HepG2 (cell line): Measurements from ENCODE around the gene RPL41. TPM values are rescaled to one million over a fixed set of nuclear protein-coding genes. Genes with fewer than 3 reads are reported as not detected.

Experiments
- CHD4 ChIP-seq: fragments of 200-600 bp; sonication (generic); IDR thresholded peaks from 2 replicates; pipeline ENCODE4 v1.7.0; 2017; ENCODE audit warnings: mild to moderate bottlenecking, low read length, borderline replicate concordance
- HES4 ChIP-seq: sonication (generic); formaldehyde crosslinking; IDR thresholded peaks from 2 replicates; pipeline ENCODE4 v1.9.0; 2021; ENCODE audit warnings: mild to moderate bottlenecking, missing genetic modification reagents, borderline replicate concordance
- HOXA3 ChIP-seq: sonication (generic); formaldehyde crosslinking; IDR thresholded peaks from 2 replicates; pipeline ENCODE4 v1.5.0; 2020; ENCODE audit warnings: missing genetic modification reagents
- IKZF4 ChIP-seq: sonication (generic); formaldehyde crosslinking; IDR thresholded peaks from 2 replicates; pipeline ENCODE4 v1.5.1; 2020; ENCODE audit warnings: borderline replicate concordance, mild to moderate bottlenecking, low read depth, missing genetic modification reagents; ENCODE audit errors: not compliant biosample characterization
- MTA1 ChIP-seq: sonication (generic); formaldehyde crosslinking; IDR thresholded peaks from 2 replicates; pipeline ENCODE4 v1.4.0; 2020; ENCODE audit warnings: missing genetic modification reagents, mild to moderate bottlenecking, borderline replicate concordance
- NR2F2 ChIP-seq: IDR thresholded peaks from 2 replicates; pipeline ENCODE4 v1.6.1; 2012; ENCODE audit warnings: low read depth, inconsistent platforms, borderline replicate concordance
- POLR2A ChIP-seq, 2 experiments: IDR thresholded peaks; 2 replicates each; pipeline ENCODE4 v1.6.1; 2011; ENCODE audit warnings: low read depth in 2 of 2, low read length in 2 of 2, mild to moderate bottlenecking in 1 of 2, moderate library complexity in 1 of 2; ENCODE audit not compliant: insufficient read depth in 1 of 2
- SOX5 ChIP-seq: IDR thresholded peaks from 2 replicates; pipeline ENCODE4 v1.6.1; 2016; ENCODE audit warnings: borderline replicate concordance
- SP2 ChIP-seq: sonication (generic); formaldehyde crosslinking; IDR thresholded peaks from 2 replicates; pipeline ENCODE4 v1.5.1; 2020; ENCODE audit warnings: mild to moderate bottlenecking, missing genetic modification reagents
- TP53 ChIP-seq: sonication (generic); formaldehyde crosslinking; conservative IDR thresholded peaks from 2 replicates; pipeline ENCODE4 v1.4.0; 2020; ENCODE audit warnings: missing genetic modification reagents
- ZIK1 ChIP-seq: sonication (generic); formaldehyde crosslinking; IDR thresholded peaks from 2 replicates; pipeline ENCODE4 v1.5.0; 2020; ENCODE audit warnings: mild to moderate bottlenecking, low read depth, missing genetic modification reagents, borderline replicate concordance
- ZMAT3 ChIP-seq: sonication (generic); formaldehyde crosslinking; conservative IDR thresholded peaks from 2 replicates; pipeline ENCODE4 v1.7.0; 2021; ENCODE audit warnings: missing genetic modification reagents
- ZNF33B ChIP-seq: sonication (generic); formaldehyde crosslinking; IDR thresholded peaks from 2 replicates; pipeline ENCODE4 v1.5.1; 2020; ENCODE audit warnings: mild to moderate bottlenecking, missing genetic modification reagents
- ZNF354B ChIP-seq: sonication (generic); formaldehyde crosslinking; IDR thresholded peaks from 2 replicates; pipeline ENCODE4 v1.8.0; 2022; ENCODE audit warnings: mild to moderate bottlenecking, missing genetic modification reagents
- ZNF432 ChIP-seq: sonication (generic); formaldehyde crosslinking; IDR thresholded peaks from 2 replicates; pipeline ENCODE4 v1.5.0; 2020; ENCODE audit warnings: missing genetic modification reagents, mild to moderate bottlenecking, borderline replicate concordance
- ZNF792 ChIP-seq: IDR thresholded peaks from 2 replicates; pipeline ENCODE4 v1.6.1; 2016
- polyA plus RNA-seq, 8 experiments: library from polyadenylated mRNA; depleted of rRNA in 3 of 8; stranded (reverse) in 7 of 8; unstranded in 1 of 8; fragments of >200 nt; fragmentation: Illumina TruSeq in 4 of 8; extraction: Trizol in 4 of 8; gene quantifications; 2 replicates each; pipeline versions ENCODE4 v1.2.1 to v1.2.3, GENCODE V29; 2011 to 2016; ENCODE audit warnings: low read depth in 4 of 8, missing spikeins in 1 of 8, mixed read lengths in 1 of 8; ENCODE audit not compliant: insufficient read depth in 1 of 8
- total RNA-seq, 5 experiments: library from RNA; depleted of rRNA; stranded (reverse); fragments of >200 nt; fragmentation: Illumina TruSeq; extraction: Trizol; gene quantifications; 2 replicates each; pipeline ENCODE4 v1.2.3, GENCODE V29; 2016; ENCODE audit warnings: low read depth in 1 of 5
- TF ChIP-seq, protein P1 (sequence below): sonication (generic); formaldehyde crosslinking; IDR thresholded peaks from one replicate; pipeline ENCODE4 v1.5.1; 2020; ENCODE audit warnings: mild to moderate bottlenecking, missing genetic modification reagents; ENCODE audit errors: not compliant biosample characterization
- TF ChIP-seq, protein P2 (sequence below): sonication (generic); IDR thresholded peaks from 2 replicates; pipeline ENCODE4 v1.6.1; 2016; ENCODE audit warnings: low read depth, borderline replicate concordance
- TF ChIP-seq, protein P3 (sequence below): sonication (generic); formaldehyde crosslinking; IDR thresholded peaks from 2 replicates; pipeline ENCODE4 v1.4.0; 2020; ENCODE audit warnings: missing genetic modification reagents

The RPL41 gene
- total and polyA plus RNA-seq, 2 of the 13 experiments (the other 11 are each of a cell fraction or from before 2014, with no cell fraction given), result 4,012 to 7,670 TPM

DNA sequence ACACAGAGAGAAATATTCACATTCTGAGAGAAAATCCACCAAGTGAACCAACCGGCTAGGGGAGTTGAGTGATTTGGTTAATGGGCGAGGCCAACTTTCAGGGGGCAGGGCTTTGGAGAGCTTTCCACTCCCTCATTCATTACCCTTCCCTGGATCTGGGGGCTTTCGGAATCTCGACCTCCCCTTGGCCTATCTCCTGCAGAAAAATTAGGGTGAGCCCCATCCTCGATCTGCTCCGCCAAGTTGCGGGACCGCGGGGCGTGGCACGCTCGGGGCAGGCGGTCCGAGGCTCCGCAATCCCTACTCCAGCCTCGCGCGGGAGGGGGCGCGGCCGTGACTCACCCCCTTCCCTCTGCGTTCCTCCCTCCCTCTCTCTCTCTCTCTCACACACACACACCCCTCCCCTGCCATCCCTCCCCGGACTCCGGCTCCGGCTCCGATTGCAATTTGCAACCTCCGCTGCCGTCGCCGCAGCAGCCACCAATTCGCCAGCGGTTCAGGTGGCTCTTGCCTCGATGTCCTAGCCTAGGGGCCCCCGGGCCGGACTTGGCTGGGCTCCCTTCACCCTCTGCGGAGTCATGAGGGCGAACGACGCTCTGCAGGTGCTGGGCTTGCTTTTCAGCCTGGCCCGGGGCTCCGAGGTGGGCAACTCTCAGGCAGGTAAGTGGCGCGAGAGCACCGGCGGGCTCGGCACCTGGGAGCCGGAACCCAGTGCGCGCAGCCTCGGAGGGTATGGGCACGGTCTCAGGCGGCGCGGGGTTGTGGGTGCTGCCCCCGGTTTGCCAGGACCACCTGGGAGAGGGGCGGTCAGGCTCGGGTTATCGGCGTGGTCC, 36.5 kb upstream of the RPL41 start, which contains the start of gene ERBB3 (continued):
- TF ChIP-seq, protein P1, sequence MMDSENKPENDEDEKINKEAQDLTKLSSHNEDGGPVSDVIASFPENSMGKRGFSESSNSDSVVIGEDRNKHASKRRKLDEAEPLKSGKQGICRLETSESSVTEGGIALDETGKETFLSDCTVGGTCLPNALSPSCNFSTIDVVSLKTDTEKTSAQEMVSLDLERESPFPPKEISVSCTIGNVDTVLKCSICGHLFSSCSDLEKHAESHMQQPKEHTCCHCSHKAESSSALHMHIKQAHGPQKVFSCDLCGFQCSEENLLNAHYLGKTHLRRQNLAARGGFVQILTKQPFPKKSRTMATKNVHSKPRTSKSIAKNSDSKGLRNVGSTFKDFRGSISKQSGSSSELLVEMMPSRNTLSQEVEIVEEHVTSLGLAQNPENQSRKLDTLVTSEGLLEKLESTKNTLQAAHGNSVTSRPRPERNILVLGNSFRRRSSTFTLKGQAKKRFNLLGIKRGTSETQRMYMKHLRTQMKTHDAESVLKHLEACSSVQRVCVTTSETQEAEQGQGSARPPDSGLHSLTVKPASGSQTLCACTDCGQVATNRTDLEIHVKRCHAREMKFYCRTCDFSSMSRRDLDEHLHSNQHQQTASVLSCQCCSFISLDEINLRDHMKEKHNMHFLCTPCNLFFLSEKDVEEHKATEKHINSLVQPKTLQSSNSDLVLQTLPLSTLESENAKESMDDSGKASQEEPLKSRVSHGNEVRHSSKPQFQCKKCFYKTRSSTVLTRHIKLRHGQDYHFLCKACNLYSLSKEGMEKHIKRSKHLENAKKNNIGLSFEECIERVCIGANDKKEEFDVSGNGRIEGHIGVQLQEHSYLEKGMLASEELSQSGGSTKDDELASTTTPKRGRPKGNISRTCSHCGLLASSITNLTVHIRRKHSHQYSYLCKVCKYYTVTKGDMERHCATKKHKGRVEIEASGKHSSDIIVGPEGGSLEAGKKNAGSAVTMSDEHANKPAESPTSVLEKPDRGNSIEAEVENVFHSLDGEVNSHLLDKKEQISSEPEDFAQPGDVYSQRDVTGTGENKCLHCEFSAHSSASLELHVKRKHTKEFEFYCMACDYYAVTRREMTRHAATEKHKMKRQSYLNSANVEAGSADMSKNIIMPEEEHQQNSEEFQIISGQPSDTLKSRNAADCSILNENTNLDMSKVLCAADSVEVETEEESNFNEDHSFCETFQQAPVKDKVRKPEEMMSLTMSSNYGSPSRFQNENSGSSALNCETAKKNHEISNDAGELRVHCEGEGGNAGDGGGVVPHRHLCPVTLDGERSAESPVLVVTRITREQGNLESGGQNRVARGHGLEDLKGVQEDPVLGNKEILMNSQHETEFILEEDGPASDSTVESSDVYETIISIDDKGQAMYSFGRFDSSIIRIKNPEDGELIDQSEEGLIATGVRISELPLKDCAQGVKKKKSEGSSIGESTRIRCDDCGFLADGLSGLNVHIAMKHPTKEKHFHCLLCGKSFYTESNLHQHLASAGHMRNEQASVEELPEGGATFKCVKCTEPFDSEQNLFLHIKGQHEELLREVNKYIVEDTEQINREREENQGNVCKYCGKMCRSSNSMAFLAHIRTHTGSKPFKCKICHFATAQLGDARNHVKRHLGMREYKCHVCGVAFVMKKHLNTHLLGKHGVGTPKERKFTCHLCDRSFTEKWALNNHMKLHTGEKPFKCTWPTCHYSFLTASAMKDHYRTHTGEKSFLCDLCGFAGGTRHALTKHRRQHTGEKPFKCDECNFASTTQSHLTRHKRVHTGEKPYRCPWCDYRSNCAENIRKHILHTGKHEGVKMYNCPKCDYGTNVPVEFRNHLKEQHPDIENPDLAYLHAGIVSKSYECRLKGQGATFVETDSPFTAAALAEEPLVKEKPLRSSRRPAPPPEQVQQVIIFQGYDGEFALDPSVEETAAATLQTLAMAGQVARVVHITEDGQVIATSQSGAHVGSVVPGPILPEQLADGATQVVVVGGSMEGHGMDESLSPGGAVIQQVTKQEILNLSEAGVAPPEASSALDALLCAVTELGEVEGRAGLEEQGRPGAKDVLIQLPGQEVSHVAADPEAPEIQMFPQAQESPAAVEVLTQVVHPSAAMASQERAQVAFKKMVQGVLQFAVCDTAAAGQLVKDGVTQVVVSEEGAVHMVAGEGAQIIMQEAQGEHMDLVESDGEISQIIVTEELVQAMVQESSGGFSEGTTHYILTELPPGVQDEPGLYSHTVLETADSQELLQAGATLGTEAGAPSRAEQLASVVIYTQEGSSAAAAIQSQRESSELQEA (CRISPR knock-in tag), result no peak
- TF ChIP-seq POLR2A (IDR thresholded peaks at IDR 0.05; ENCODE audit: insufficient read depth in 1 of 2, low read depth in 2 of 2, low read length in 2 of 2) (peak in 1 of 2 experiments; percentile 82), ZIK1 (CRISPR knock-in tag) (no peak), IKZF4 (CRISPR knock-in tag) (no peak), ZNF354B (peak; percentile 51), ZMAT3 (CRISPR knock-in tag) (peak; percentile 13; the same call in 1 of the 2 replicates), NR2F2 (no peak; the same call in 1 of the 2 replicates), HES4 (CRISPR knock-in tag) (peak; percentile 69; the same call in 1 of the 2 replicates), ZNF33B (CRISPR knock-in tag) (0 out of 2 replicates have a peak, but pooled peaks have one; percentile 53), TP53 (CRISPR knock-in tag) (no peak), ZNF432 (CRISPR knock-in tag) (no peak), HOXA3 (CRISPR knock-in tag) (peak; percentile 77), SP2 (peak; percentile 48), MTA1 (CRISPR knock-in tag) (no peak), SOX5 (CRISPR knock-in tag) (0 out of 2 replicates have a peak, but pooled peaks have one; percentile 38), ZNF792 (CRISPR knock-in tag) (no peak), CHD4 (no peak)
- TF ChIP-seq, protein P2, sequence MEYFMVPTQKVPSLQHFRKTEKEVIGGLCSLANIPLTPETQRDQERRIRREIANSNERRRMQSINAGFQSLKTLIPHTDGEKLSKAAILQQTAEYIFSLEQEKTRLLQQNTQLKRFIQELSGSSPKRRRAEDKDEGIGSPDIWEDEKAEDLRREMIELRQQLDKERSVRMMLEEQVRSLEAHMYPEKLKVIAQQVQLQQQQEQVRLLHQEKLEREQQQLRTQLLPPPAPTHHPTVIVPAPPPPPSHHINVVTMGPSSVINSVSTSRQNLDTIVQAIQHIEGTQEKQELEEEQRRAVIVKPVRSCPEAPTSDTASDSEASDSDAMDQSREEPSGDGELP, result 0 out of 2 replicates have a peak, but pooled peaks have one; percentile 29
- TF ChIP-seq, protein P3, sequence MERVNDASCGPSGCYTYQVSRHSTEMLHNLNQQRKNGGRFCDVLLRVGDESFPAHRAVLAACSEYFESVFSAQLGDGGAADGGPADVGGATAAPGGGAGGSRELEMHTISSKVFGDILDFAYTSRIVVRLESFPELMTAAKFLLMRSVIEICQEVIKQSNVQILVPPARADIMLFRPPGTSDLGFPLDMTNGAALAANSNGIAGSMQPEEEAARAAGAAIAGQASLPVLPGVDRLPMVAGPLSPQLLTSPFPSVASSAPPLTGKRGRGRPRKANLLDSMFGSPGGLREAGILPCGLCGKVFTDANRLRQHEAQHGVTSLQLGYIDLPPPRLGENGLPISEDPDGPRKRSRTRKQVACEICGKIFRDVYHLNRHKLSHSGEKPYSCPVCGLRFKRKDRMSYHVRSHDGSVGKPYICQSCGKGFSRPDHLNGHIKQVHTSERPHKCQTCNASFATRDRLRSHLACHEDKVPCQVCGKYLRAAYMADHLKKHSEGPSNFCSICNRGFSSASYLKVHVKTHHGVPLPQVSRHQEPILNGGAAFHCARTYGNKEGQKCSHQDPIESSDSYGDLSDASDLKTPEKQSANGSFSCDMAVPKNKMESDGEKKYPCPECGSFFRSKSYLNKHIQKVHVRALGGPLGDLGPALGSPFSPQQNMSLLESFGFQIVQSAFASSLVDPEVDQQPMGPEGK, result peak; percentile 99
